Liver (tissue), 9 donors: ENCODE data around the gene FBXO47. TPM values are rescaled to one million over a fixed set of nuclear protein-coding genes. Genes with fewer than 3 reads are reported as not detected.

Experiments used
- DNase-seq: peaks from one replicate; pipeline ENCODE4 v3.0.0-alpha.2; 2017; ENCODE audit warnings: low spot score
- H3K27ac ChIP-seq, 2 donors: one replicate each; pipeline ENCODE4 v1.7.0; 2013; ENCODE audit warnings: inconsistent platforms in 2 of 2, low read length in 2 of 2, control low read depth in 1 of 2, low read depth in 1 of 2, mild to moderate bottlenecking in 1 of 2
- H3K27me3 ChIP-seq, 4 donors: one replicate each; pipeline versions ENCODE4 v1.6.1 to v1.7.0; 2013; ENCODE audit warnings: low read length in 3 of 4, inconsistent platforms in 1 of 4, mild to moderate bottlenecking in 1 of 4, moderate library complexity in 1 of 4; ENCODE audit not compliant: control insufficient read depth in 4 of 4, insufficient read depth in 4 of 4
- H3K36me3 ChIP-seq, 4 donors: one replicate each; pipeline versions ENCODE4 v1.6.1 to v1.7.0; 2013; ENCODE audit warnings: low read length in 3 of 4, mild to moderate bottlenecking in 3 of 4, low read depth in 1 of 4, moderate library complexity in 1 of 4; ENCODE audit not compliant: control insufficient read depth in 4 of 4, insufficient read depth in 3 of 4
- H3K4me1 ChIP-seq, 4 donors: one replicate each; pipeline versions ENCODE4 v1.6.1 to v1.7.0; 2013; ENCODE audit warnings: low read length in 3 of 4, mild to moderate bottlenecking in 3 of 4, moderate library complexity in 1 of 4; ENCODE audit not compliant: control insufficient read depth in 4 of 4, insufficient read depth in 4 of 4
- H3K4me3 ChIP-seq, 3 donors: one replicate each; pipeline versions ENCODE4 v1.6.1 to v1.7.0; 2013; ENCODE audit warnings: low read length in 3 of 3, control low read depth in 1 of 3, low read depth in 1 of 3, mild to moderate bottlenecking in 1 of 3
- H3K9ac ChIP-seq, 2 donors: one replicate each; pipeline ENCODE4 v1.7.0; 2013; ENCODE audit warnings: low read length in 2 of 2, mild to moderate bottlenecking in 2 of 2, moderate library complexity in 2 of 2, control low read depth in 1 of 2, low read depth in 1 of 2
- H3K9me3 ChIP-seq, 4 donors: one replicate each; pipeline versions ENCODE4 v1.6.1 to v1.7.0; 2013; ENCODE audit warnings: low read length in 3 of 4; ENCODE audit not compliant: control insufficient read depth in 4 of 4
- EGR1 ChIP-seq, 2 donors: IDR thresholded peaks; 2 replicates each; pipeline ENCODE4 v1.6.1; 2016 to 2018; ENCODE audit warnings: antibody characterized with exemption in 2 of 2, low read depth in 2 of 2
- FOXA1 ChIP-seq: IDR thresholded peaks from 2 replicates; pipeline ENCODE4 v1.6.1; 2016; ENCODE audit warnings: antibody characterized with exemption
- FOXA2 ChIP-seq: IDR thresholded peaks from 2 replicates; pipeline ENCODE4 v1.6.1; 2016; ENCODE audit warnings: antibody characterized with exemption
- GABPA ChIP-seq, 2 donors: IDR thresholded peaks in 1 of 2; conservative IDR thresholded peaks in 1 of 2; 2 replicates each; pipeline ENCODE4 v1.6.1; 2016; ENCODE audit warnings: antibody characterized with exemption in 2 of 2, mild to moderate bottlenecking in 1 of 2, moderate library complexity in 1 of 2
- HNF4A ChIP-seq, 2 donors: conservative IDR thresholded peaks; 2 replicates each; pipeline ENCODE4 v1.6.1; 2016; ENCODE audit warnings: antibody characterized with exemption in 2 of 2, mild to moderate bottlenecking in 2 of 2
- HNF4G ChIP-seq: IDR thresholded peaks from 2 replicates; pipeline ENCODE4 v1.6.1; 2016; ENCODE audit warnings: antibody characterized with exemption
- JUND ChIP-seq, 2 donors: IDR thresholded peaks; 2 replicates each; pipeline ENCODE4 v1.6.1; 2016; ENCODE audit warnings: antibody characterized with exemption in 2 of 2
- NR2F2 ChIP-seq: IDR thresholded peaks from 2 replicates; pipeline ENCODE4 v1.6.1; 2016; ENCODE audit warnings: antibody characterized with exemption
- RAD21 ChIP-seq, 2 donors: IDR thresholded peaks; 2 replicates each; pipeline ENCODE4 v1.6.1; 2016; ENCODE audit warnings: antibody characterized with exemption in 2 of 2, mild to moderate bottlenecking in 2 of 2
- RXRA ChIP-seq, 2 donors: IDR thresholded peaks; 2 replicates each; pipeline ENCODE4 v1.6.1; 2017 to 2018; ENCODE audit warnings: antibody characterized with exemption in 2 of 2, mild to moderate bottlenecking in 1 of 2
- SP1 ChIP-seq: IDR thresholded peaks from 2 replicates; pipeline ENCODE4 v1.6.1; 2018; ENCODE audit warnings: antibody characterized with exemption, mild to moderate bottlenecking
- TAF1 ChIP-seq: conservative IDR thresholded peaks from 2 replicates; pipeline ENCODE4 v1.6.1; 2016; ENCODE audit warnings: antibody characterized with exemption, mild to moderate bottlenecking
- YY1 ChIP-seq: IDR thresholded peaks from 2 replicates; pipeline ENCODE4 v1.6.1; 2016; ENCODE audit warnings: antibody characterized with exemption, mild to moderate bottlenecking
- WGBS: extraction: QIAGEN DNeasy Blood & Tissue Kit; methylation state at CpG from one replicate; pipeline ENCODE4 v1.1.7; 2013; 5-methylcytosine and 5-hydroxymethylcytosine counted together
- polyA plus RNA-seq, 2 donors: library from polyadenylated mRNA; stranded (reverse) in 1 of 2; unstranded in 1 of 2; fragments of 200-250 nt in 1 of 2; fragments of >200 nt in 1 of 2; fragmentation: Nextera tagmentation in 1 of 2; extraction: Ambion mirVana in 1 of 2; gene quantifications; one replicate each; pipeline versions ENCODE4 v1.2.1 to v1.2.3, GENCODE V29; 2013 to 2015
- total RNA-seq, 2 donors: library from RNA; depleted of rRNA; stranded (reverse); fragments of >200 nt; gene quantifications; one replicate each; pipeline ENCODE4 v1.2.3, GENCODE V29; 2014
- TF ChIP-seq, protein P1 (sequence below): IDR thresholded peaks from 2 replicates; pipeline ENCODE4 v1.6.1; 2016; ENCODE audit warnings: antibody characterized with exemption
- TF ChIP-seq, protein P2 (sequence below): fragments of 150-350 bp; IDR thresholded peaks from 2 replicates; pipeline ENCODE4 v1.5.1; 2017; ENCODE audit warnings: improper control_type of control experiment, low read depth, low read length; ENCODE audit not compliant: missing input control
- TF ChIP-seq, protein P3 (sequence below): IDR thresholded peaks from 2 replicates; pipeline ENCODE4 v1.6.1; 2016; ENCODE audit warnings: antibody characterized with exemption, mild to moderate bottlenecking
- TF ChIP-seq, protein P4 (sequence below): IDR thresholded peaks from 2 replicates; pipeline ENCODE4 v1.6.1; 2016; ENCODE audit warnings: antibody characterized with exemption
- TF ChIP-seq, protein P5 (sequence below): IDR thresholded peaks from 2 replicates; pipeline ENCODE4 v1.6.1; 2016; ENCODE audit warnings: antibody characterized with exemption
- donor health status: healthy.
- donor health status: healthy.
- donor health status: healthy.
- donor health status: healthy.
- donor health status: healthy.

The FBXO47 gene
- total and polyA plus RNA-seq, 4 donors, result not detected

DNA sequence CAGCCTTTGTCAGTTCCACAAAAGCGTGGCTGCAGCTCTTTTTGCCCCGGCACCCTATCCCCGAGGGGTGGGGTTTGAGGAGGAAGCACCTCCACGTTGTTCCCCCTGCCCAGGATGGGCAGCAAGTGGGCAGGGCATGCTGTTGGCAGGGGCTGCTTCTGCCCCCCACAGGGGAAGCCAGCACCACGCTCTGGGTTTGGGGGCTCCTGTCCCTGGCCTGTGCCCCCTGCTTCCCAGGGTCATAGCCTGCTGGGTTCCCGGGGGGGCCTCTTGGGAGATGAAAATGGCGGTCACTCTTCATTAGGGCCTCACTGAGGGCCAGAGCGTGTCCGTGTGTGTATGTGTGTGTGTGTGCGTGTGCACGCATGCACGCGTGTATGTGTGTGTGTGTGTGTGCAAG is 74.6 kb downstream of the FBXO47 start:
- Histone ChIP-seq H3K4me1 (peaks cover 25 to 48% (median 40%) of the 10 kb centered on the region in 4 donors), H3K36me3 (peaks cover 4 to 19% (median 14%) of the 10 kb centered on the region in 4 donors), H3K27ac (no peak overlapping the region), H3K4me3 (no peak overlapping the region), H3K9ac (no peak overlapping the region), H3K9me3 (no peaks in the 10 kb centered on the region), H3K27me3 (no peaks in the 10 kb centered on the region)
- TF ChIP-seq GABPA (IDR thresholded peaks at IDR 0.05 in 1 of 2, conservative IDR thresholded peaks at IDR 0.05 in 1 of 2) (no peak), HNF4A (conservative IDR thresholded peaks at IDR 0.05) (no peak), RXRA (IDR thresholded peaks at IDR 0.05) (no peak), HNF4G (no peak), NR2F2 (no peak), JUND (IDR thresholded peaks at IDR 0.05) (no peak), YY1 (no peak), SP1 (no peak), TAF1 (no peak), EGR1 (IDR thresholded peaks at IDR 0.05; ENCODE audit: low read depth in 2 of 2) (no peak), FOXA1 (no peak), RAD21 (IDR thresholded peaks at IDR 0.05) (no peak), FOXA2 (no peak)
- TF ChIP-seq, protein P1, sequence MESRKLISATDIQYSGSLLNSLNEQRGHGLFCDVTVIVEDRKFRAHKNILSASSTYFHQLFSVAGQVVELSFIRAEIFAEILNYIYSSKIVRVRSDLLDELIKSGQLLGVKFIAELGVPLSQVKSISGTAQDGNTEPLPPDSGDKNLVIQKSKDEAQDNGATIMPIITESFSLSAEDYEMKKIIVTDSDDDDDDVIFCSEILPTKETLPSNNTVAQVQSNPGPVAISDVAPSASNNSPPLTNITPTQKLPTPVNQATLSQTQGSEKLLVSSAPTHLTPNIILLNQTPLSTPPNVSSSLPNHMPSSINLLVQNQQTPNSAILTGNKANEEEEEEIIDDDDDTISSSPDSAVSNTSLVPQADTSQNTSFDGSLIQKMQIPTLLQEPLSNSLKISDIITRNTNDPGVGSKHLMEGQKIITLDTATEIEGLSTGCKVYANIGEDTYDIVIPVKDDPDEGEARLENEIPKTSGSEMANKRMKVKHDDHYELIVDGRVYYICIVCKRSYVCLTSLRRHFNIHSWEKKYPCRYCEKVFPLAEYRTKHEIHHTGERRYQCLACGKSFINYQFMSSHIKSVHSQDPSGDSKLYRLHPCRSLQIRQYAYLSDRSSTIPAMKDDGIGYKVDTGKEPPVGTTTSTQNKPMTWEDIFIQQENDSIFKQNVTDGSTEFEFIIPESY, result no peak
- TF ChIP-seq, protein P2, sequence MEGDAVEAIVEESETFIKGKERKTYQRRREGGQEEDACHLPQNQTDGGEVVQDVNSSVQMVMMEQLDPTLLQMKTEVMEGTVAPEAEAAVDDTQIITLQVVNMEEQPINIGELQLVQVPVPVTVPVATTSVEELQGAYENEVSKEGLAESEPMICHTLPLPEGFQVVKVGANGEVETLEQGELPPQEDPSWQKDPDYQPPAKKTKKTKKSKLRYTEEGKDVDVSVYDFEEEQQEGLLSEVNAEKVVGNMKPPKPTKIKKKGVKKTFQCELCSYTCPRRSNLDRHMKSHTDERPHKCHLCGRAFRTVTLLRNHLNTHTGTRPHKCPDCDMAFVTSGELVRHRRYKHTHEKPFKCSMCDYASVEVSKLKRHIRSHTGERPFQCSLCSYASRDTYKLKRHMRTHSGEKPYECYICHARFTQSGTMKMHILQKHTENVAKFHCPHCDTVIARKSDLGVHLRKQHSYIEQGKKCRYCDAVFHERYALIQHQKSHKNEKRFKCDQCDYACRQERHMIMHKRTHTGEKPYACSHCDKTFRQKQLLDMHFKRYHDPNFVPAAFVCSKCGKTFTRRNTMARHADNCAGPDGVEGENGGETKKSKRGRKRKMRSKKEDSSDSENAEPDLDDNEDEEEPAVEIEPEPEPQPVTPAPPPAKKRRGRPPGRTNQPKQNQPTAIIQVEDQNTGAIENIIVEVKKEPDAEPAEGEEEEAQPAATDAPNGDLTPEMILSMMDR, result no peak
- TF ChIP-seq, protein P3, sequence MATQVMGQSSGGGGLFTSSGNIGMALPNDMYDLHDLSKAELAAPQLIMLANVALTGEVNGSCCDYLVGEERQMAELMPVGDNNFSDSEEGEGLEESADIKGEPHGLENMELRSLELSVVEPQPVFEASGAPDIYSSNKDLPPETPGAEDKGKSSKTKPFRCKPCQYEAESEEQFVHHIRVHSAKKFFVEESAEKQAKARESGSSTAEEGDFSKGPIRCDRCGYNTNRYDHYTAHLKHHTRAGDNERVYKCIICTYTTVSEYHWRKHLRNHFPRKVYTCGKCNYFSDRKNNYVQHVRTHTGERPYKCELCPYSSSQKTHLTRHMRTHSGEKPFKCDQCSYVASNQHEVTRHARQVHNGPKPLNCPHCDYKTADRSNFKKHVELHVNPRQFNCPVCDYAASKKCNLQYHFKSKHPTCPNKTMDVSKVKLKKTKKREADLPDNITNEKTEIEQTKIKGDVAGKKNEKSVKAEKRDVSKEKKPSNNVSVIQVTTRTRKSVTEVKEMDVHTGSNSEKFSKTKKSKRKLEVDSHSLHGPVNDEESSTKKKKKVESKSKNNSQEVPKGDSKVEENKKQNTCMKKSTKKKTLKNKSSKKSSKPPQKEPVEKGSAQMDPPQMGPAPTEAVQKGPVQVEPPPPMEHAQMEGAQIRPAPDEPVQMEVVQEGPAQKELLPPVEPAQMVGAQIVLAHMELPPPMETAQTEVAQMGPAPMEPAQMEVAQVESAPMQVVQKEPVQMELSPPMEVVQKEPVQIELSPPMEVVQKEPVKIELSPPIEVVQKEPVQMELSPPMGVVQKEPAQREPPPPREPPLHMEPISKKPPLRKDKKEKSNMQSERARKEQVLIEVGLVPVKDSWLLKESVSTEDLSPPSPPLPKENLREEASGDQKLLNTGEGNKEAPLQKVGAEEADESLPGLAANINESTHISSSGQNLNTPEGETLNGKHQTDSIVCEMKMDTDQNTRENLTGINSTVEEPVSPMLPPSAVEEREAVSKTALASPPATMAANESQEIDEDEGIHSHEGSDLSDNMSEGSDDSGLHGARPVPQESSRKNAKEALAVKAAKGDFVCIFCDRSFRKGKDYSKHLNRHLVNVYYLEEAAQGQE, result no peak
- TF ChIP-seq, protein P4, sequence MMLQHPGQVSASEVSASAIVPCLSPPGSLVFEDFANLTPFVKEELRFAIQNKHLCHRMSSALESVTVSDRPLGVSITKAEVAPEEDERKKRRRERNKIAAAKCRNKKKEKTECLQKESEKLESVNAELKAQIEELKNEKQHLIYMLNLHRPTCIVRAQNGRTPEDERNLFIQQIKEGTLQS, result no peak
- TF ChIP-seq, protein P5, sequence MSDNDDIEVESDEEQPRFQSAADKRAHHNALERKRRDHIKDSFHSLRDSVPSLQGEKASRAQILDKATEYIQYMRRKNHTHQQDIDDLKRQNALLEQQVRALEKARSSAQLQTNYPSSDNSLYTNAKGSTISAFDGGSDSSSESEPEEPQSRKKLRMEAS, result no peak
- 87% methylated on average over 13 of the region's 13 CpGs for WGBS
- no peak for DNase-seq
